Measurements from ENCODE around the gene SET. TPM values are rescaled to one million over a fixed set of nuclear protein-coding genes. Genes with fewer than 3 reads are reported as not detected.
"Not testable (repeated sequence)": the region's sequence is repeated elsewhere in the genome, so short reads cannot be mapped to it uniquely, and the experiment has no call there.

SET gene
- total RNA-seq, 4 donors from 2014 or later: 102 to 191 (median 170) TPM

DNA sequence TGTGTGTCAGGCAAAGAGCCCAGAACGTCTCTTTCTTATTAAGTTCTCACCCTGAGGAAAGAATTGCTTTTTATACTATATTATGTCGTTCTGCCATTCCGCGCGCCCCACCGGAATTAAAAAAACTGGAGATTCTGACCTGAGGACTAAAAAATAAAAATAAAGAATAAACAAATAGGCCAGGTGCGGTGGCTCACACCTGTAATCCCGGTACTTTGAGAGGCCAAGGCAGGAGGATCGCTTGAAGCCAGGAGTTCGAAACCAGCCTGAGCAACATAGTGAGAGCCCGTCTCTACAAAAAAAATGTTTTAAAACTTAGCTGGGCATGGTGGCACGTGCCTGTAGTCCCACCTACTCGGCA is 31.7 kb upstream of the SET start:
- intact Hi-C loops (cut with DNase I; ENCODE audit: low total_unique reads) (loop anchor here (2.0 kb wide), 2 partner anchors 23 to 49 kb away; no protein-coding TSS in a partner anchor), in situ Hi-C loops (cut with MboI; ENCODE audit: low sequenced_read_pairs in 4 of 4) (no loop called here)
- Histone ChIP-seq H3K9me3 (no peaks in the 10 kb centered on the region), H3K36me3 (no peaks in the 10 kb centered on the region), H3K27me3 (no peaks in the 10 kb centered on the region), H3K27ac (peak overlapping the region; percentile 92 to 100 (median 94)), H3K4me3 (peak overlapping the region; percentile 48 to 83 (median 71)), H3K4me1 (no peaks in the 10 kb centered on the region)
- DNase-seq (no peak), ATAC-seq (no peak)
- TF ChIP-seq, protein P1, sequence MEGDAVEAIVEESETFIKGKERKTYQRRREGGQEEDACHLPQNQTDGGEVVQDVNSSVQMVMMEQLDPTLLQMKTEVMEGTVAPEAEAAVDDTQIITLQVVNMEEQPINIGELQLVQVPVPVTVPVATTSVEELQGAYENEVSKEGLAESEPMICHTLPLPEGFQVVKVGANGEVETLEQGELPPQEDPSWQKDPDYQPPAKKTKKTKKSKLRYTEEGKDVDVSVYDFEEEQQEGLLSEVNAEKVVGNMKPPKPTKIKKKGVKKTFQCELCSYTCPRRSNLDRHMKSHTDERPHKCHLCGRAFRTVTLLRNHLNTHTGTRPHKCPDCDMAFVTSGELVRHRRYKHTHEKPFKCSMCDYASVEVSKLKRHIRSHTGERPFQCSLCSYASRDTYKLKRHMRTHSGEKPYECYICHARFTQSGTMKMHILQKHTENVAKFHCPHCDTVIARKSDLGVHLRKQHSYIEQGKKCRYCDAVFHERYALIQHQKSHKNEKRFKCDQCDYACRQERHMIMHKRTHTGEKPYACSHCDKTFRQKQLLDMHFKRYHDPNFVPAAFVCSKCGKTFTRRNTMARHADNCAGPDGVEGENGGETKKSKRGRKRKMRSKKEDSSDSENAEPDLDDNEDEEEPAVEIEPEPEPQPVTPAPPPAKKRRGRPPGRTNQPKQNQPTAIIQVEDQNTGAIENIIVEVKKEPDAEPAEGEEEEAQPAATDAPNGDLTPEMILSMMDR (IDR thresholded peaks at IDR 0.05 in 4 of 5, conservative IDR thresholded peaks at IDR 0.05 in 1 of 5): no peak
- TF ChIP-seq POLR2A (IDR thresholded peaks at IDR 0.05): no peak

DNA sequence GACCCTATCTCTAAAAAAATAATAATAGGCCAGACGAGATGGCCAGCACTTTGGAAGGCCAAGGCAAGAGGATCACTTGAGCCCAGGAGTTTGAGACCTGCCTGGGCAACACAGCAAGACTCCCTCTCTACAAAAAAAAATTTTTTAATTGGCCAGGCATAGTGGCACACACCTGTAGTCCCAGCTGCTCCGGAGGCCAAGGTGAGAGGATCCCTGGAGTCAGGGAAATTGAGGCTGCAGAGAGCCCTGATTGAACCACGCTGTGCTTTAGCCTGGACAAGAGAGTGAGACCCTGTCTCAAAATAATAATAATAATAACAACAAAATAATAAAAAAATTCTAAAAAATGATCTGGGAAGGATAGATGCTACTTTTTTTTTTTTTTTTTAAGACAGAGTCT is 31.2 kb upstream of the SET start:
- in situ Hi-C loops (cut with MboI; ENCODE audit: low sequenced_read_pairs in 4 of 4): no loop called here
- TF ChIP-seq POLR2A (IDR thresholded peaks at IDR 0.05): no peak
- TF ChIP-seq, protein P1 (IDR thresholded peaks at IDR 0.05 in 4 of 5, conservative IDR thresholded peaks at IDR 0.05 in 1 of 5): no peak
- intact Hi-C loops (cut with DNase I; ENCODE audit: low total_unique reads): loop anchor here (2.0 kb wide), 2 partner anchors 23 to 49 kb away; no protein-coding TSS in a partner anchor

DNA sequence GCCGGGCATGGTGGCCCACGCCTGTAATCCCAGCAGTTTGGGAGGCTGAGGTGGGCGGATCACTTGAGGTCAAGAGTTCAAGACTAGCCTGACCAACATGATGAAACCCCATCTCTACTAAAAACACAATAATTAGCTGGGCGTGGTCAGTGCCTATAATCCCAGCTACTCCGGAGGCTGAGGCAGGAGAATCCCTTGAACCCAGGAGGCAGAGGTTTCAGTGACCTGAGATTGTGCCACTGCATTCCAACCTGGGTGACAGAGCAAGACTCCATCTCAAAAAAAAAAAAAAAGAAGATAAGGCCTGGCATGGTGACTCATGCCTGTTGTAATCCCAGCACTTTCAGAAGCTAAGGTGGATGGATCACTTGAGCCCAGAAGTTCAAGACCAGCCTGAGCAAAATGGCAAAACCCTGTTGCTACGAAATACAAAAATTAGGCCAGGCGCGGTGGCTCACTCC is 22.5 kb upstream of the SET start:
- H3K4me3 ChIP-seq; DNase-seq; H3K9me3 ChIP-seq; ATAC-seq; H3K36me3 ChIP-seq; H3K27me3 ChIP-seq; H3K4me1 ChIP-seq; in situ Hi-C loops (cut with MboI; ENCODE audit: low sequenced_read_pairs in 4 of 4); H3K27ac ChIP-seq; intact Hi-C loops (cut with DNase I; ENCODE audit: low total_unique reads): not testable (repeated sequence)

More for the DNA sequence above, 31.2 kb upstream of the SET start:
- ATAC-seq (no peak), DNase-seq (no peak)
- no peaks in the 10 kb centered on the region for H3K36me3 ChIP-seq
- no peak overlapping the region for H3K27ac ChIP-seq
- H3K9me3 ChIP-seq: no peaks in the 10 kb centered on the region
- no peaks in the 10 kb centered on the region for H3K4me1 ChIP-seq
- H3K4me3 ChIP-seq: no peak overlapping the region
- H3K27me3 ChIP-seq: no peaks in the 10 kb centered on the region

DNA sequence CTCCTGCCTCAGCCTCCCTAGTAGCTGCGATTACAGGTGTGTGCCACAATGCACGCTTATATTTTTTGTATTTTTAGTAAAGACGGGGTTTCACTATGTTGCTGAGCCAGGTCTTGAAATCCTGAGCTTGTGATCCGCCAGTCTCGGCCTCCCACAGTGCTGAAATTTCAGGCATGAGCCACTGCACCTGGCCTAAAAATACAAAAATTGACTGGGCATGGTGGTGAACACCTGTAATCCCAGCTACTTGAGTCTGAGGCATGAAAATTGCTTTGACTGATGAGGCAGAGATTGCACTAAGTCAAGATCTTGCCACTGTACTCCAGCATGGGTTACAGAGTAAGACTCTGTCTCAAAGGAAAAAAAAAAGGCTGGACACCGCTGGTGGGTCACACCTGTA is 19.2 kb upstream of the SET start:
- Histone ChIP-seq H3K36me3 (no peaks in the 10 kb centered on the region), H3K4me1 (no peaks in the 10 kb centered on the region), H3K27ac (no peak overlapping the region), H3K27me3 (no peaks in the 10 kb centered on the region), H3K4me3 (no peak overlapping the region), H3K9me3 (no peaks in the 10 kb centered on the region)
- no peak for DNase-seq
- in situ Hi-C loops (cut with MboI; ENCODE audit: low sequenced_read_pairs in 4 of 4) (no loop called here), intact Hi-C loops (cut with DNase I; ENCODE audit: low total_unique reads) (no loop called here)
- TF ChIP-seq, protein P1 (IDR thresholded peaks at IDR 0.05 in 4 of 5, conservative IDR thresholded peaks at IDR 0.05 in 1 of 5): no peak
- TF ChIP-seq POLR2A (IDR thresholded peaks at IDR 0.05): no peak
- ATAC-seq: no peak

DNA sequence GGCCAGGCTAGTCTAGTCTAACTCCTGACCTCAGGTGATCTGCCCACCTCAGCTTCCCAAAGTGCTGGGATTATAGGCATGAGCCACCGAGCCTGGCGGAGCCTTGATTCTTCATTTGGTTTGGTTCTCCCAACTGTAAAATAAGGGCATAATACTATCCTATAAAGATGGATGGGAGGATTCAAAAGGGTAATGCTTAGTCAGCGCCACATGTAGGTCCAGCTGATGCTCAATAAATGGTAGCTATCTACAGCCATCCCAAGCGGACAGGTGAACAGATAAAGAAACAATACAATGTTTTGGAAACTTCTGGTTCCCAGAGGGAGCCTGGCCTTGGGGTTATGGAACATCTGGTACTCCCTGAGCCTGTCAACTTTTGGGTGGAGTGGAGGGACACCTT is 13.6 kb upstream of the SET start:
- Histone ChIP-seq H3K4me1 (no peaks in the 10 kb centered on the region), H3K36me3 (no peaks in the 10 kb centered on the region), H3K9me3 (no peaks in the 10 kb centered on the region), H3K4me3 (no peak overlapping the region), H3K27ac (no peak overlapping the region), H3K27me3 (no peaks in the 10 kb centered on the region)
- ATAC-seq (no peak), DNase-seq (no peak)
- intact Hi-C loops (cut with DNase I; ENCODE audit: low total_unique reads) (no loop called here), in situ Hi-C loops (cut with MboI; ENCODE audit: low sequenced_read_pairs in 4 of 4) (no loop called here)
- no peak for TF ChIP-seq POLR2A (IDR thresholded peaks at IDR 0.05)
- TF ChIP-seq, protein P1 (IDR thresholded peaks at IDR 0.05 in 4 of 5, conservative IDR thresholded peaks at IDR 0.05 in 1 of 5): no peak
